A673 (cell line): ENCODE data around the gene TUBGCP3.

Experiments used
- CTCF ChIP-seq: fragments of 300-800, 200-600 bp; sonication (generic); conservative IDR thresholded peaks from 2 replicates; pipeline ENCODE4 v1.5.1; 2017; ENCODE audit warnings: low read depth, mild to moderate bottlenecking, antibody characterized with exemption, low read length, moderate library complexity, mixed read lengths
- EZH2 ChIP-seq: fragments of 200-600 bp; sonication (generic); IDR thresholded peaks from 2 replicates; pipeline ENCODE4 v1.6.1; 2017; ENCODE audit warnings: borderline replicate concordance, low read depth, mild to moderate bottlenecking, mixed read lengths, antibody characterized with exemption, low read length; ENCODE audit not compliant: poor library complexity, severe bottlenecking

GRCh38 chr13:112438094-112438493 is 149.9 kb downstream of the TUBGCP3 start:
- no peak for TF ChIP-seq CTCF
- no peak for TF ChIP-seq EZH2
